ENCODE measurements around the gene CHCHD4.

The CHCHD4 gene

GRCh38 chr3:14137004-14137403 is 12.3 kb upstream of the CHCHD4 start:
- DNase-seq (ENCODE audit: low read depth in 2 of 3, low spot score in 1 of 3): no peak

GRCh38 chr3:14135581-14135980 is 10.9 kb upstream of the CHCHD4 start:
- no peak for DNase-seq (ENCODE audit: low read depth in 2 of 3, low spot score in 1 of 3)

GRCh38 chr3:14134291-14134690 is 9.6 kb upstream of the CHCHD4 start:
- no peak for DNase-seq (ENCODE audit: low read depth in 2 of 3, low spot score in 1 of 3)

- no peak for DNase-seq (ENCODE audit: low read depth in 2 of 3, low spot score in 1 of 3)
Observed at GRCh38 chr3:14133876-14134275, 9.2 kb upstream of the CHCHD4 start.

GRCh38 chr3:14133188-14133800 is 8.6 kb upstream of the CHCHD4 start:
- no peak for DNase-seq (ENCODE audit: low read depth in 2 of 3, low spot score in 1 of 3)

- no peak for DNase-seq (ENCODE audit: low read depth in 2 of 3, low spot score in 1 of 3)
Observed at GRCh38 chr3:14132689-14133088, 8.0 kb upstream of the CHCHD4 start.

- DNase-seq (ENCODE audit: low read depth in 2 of 3, low spot score in 1 of 3): no peak
Observed at GRCh38 chr3:14132120-14132519, 7.5 kb upstream of the CHCHD4 start.

- DNase-seq (ENCODE audit: low read depth in 2 of 3, low spot score in 1 of 3): no peak
Observed at GRCh38 chr3:14131134-14131533, 6.5 kb upstream of the CHCHD4 start.

- DNase-seq (ENCODE audit: low read depth in 2 of 3, low spot score in 1 of 3): no peak
Observed at GRCh38 chr3:14130707-14131106, 6.0 kb upstream of the CHCHD4 start.

GRCh38 chr3:14130230-14130629 is 5.6 kb upstream of the CHCHD4 start:
- DNase-seq (ENCODE audit: low read depth in 2 of 3, low spot score in 1 of 3): no peak

- DNase-seq (ENCODE audit: low read depth in 2 of 3, low spot score in 1 of 3): no peak
Observed at GRCh38 chr3:14129296-14129695, 4.6 kb upstream of the CHCHD4 start.

- no peak for DNase-seq (ENCODE audit: low read depth in 2 of 3, low spot score in 1 of 3)
Observed at GRCh38 chr3:14128724-14129123, 4.1 kb upstream of the CHCHD4 start.

- no peak for DNase-seq (ENCODE audit: low read depth in 2 of 3, low spot score in 1 of 3)
Observed at GRCh38 chr3:14127516-14128161, 3.0 kb upstream of the CHCHD4 start.

GRCh38 chr3:14126887-14127505 is 2.3 kb upstream of the CHCHD4 start:
- DNase-seq (ENCODE audit: low read depth in 2 of 3, low spot score in 1 of 3): no peak

GRCh38 chr3:14126017-14126886 is 1.6 kb upstream of the CHCHD4 start:
- DNase-seq (ENCODE audit: low read depth in 2 of 3, low spot score in 1 of 3): no peak

GRCh38 chr3:14125193-14126016 is 735 bp upstream of the CHCHD4 start:
- DNase-seq (ENCODE audit: low read depth in 2 of 3, low spot score in 1 of 3): peak; percentile 49 to 58 (median 49)

- peak; percentile 42 to 54 (median 51) for DNase-seq (ENCODE audit: low read depth in 2 of 3, low spot score in 1 of 3)
Observed at GRCh38 chr3:14124223-14124614, 451 bp downstream of the CHCHD4 start.

- DNase-seq (ENCODE audit: low read depth in 2 of 3, low spot score in 1 of 3): no peak
Observed at GRCh38 chr3:14123308-14124222, 1.1 kb downstream of the CHCHD4 start.

- no peak for DNase-seq (ENCODE audit: low read depth in 2 of 3, low spot score in 1 of 3)
Observed at GRCh38 chr3:14122301-14122700, 2.4 kb downstream of the CHCHD4 start.

GRCh38 chr3:14121859-14122258 is 2.8 kb downstream of the CHCHD4 start:
- DNase-seq (ENCODE audit: low read depth in 2 of 3, low spot score in 1 of 3): no peak
